Lower lobe of right lung (tissue), 2 donors: Measurements from ENCODE around the gene MAP4K2. TPM values are rescaled to one million over a fixed set of nuclear protein-coding genes. Genes with fewer than 3 reads are reported as not detected.
"Not testable (repeated sequence)": the region's sequence is repeated elsewhere in the genome, so short reads cannot be mapped to it uniquely, and the experiment has no call there.

ENCODE experiments used
- ATAC-seq, 2 donors: fragments of 200-7000 bp; cut with Tn5 transposase; one replicate each; pipeline ENCODE4 v1.9.1; 2020 to 2022; ENCODE audit warnings: mild to moderate bottlenecking in 2 of 2, moderate library complexity in 2 of 2
- DNase-seq: peaks from one replicate; pipeline ENCODE4 v3.0.0-alpha.2; 2020
- H3K27ac ChIP-seq: fragments of 200-600 bp; one replicate; pipeline ENCODE4 v1.8.0; 2022
- H3K27me3 ChIP-seq: fragments of 200-600 bp; one replicate; pipeline ENCODE4 v1.8.0; 2022; ENCODE audit warnings: low read depth
- H3K36me3 ChIP-seq: fragments of 200-600 bp; one replicate; pipeline ENCODE4 v1.8.0; 2022; ENCODE audit warnings: mild to moderate bottlenecking
- H3K4me1 ChIP-seq: fragments of 200-600 bp; one replicate; pipeline ENCODE4 v1.8.0; 2022
- H3K4me3 ChIP-seq: fragments of 200-600 bp; one replicate; pipeline ENCODE4 v1.8.0; 2022; ENCODE audit warnings: mild to moderate bottlenecking
- H3K9me3 ChIP-seq: fragments of 200-600 bp; one replicate; pipeline ENCODE4 v1.8.0; 2022
- intact Hi-C: fragments of 100-400 bp; cut with DNase I; formaldehyde crosslinking; loops from one replicate; pipeline ENCODE4 v1.11.0; 2022
- total RNA-seq: library from RNA; stranded (reverse); fragmentation: NEBNext Ultra II Directional; extraction: Animal tissue kit (Norgen Biotek cat#: 25700); gene quantifications from one replicate; pipeline ENCODE4 v1.2.1, GENCODE V29; 2021
- TF ChIP-seq, protein P1 (sequence below): fragments of 200-600 bp; IDR thresholded peaks from one replicate; pipeline ENCODE4 v1.8.0; 2022; ENCODE audit warnings: antibody characterized with exemption, mild to moderate bottlenecking
- donor health status: DM: no; HTN: yes; CAD: no; lungs with severe emphysema.

The MAP4K2 gene
- total RNA-seq, 1 donor from 2014 or later: 29.1 TPM

DNA sequence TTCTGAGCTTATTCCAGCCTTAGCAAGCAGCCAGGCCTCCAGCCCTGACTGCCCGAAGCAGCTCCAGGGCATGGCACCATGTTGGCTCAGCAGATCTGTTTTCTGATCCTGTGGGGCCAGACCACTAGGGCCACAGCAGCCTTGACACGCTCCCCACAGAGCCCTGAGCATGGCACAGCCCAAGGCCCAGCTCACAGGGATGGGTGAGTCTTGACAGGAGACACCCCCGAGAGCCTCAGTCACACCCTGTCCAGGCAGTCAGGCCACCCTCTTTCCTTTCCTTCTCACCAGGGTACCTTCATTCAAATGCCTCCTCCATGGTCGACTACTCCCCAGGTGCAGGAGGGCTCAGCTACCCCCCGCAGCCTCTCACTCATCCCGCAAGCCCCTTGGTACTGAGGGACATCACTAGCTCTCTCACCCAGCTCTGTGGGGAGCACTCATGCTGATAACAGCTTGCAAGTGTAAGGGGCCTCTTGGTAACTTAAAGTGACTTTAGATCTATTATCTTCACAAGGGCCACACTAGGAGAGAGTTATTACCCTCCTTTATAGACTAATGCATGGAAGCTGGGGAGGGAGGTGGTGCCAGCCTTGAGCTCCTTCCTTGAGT is 45.3 kb upstream of the MAP4K2 start:
- H3K27ac ChIP-seq: peak overlapping the region; percentile 48
- TF ChIP-seq, protein P1, sequence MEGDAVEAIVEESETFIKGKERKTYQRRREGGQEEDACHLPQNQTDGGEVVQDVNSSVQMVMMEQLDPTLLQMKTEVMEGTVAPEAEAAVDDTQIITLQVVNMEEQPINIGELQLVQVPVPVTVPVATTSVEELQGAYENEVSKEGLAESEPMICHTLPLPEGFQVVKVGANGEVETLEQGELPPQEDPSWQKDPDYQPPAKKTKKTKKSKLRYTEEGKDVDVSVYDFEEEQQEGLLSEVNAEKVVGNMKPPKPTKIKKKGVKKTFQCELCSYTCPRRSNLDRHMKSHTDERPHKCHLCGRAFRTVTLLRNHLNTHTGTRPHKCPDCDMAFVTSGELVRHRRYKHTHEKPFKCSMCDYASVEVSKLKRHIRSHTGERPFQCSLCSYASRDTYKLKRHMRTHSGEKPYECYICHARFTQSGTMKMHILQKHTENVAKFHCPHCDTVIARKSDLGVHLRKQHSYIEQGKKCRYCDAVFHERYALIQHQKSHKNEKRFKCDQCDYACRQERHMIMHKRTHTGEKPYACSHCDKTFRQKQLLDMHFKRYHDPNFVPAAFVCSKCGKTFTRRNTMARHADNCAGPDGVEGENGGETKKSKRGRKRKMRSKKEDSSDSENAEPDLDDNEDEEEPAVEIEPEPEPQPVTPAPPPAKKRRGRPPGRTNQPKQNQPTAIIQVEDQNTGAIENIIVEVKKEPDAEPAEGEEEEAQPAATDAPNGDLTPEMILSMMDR: no peak
- no peak for DNase-seq
- no peaks in the 10 kb centered on the region for H3K9me3 ChIP-seq
- H3K36me3 ChIP-seq: peaks cover 1% of the 10 kb centered on the region
- H3K4me1 ChIP-seq: peaks cover 78% of the 10 kb centered on the region
- no peak overlapping the region for H3K4me3 ChIP-seq
- H3K27me3 ChIP-seq: no peaks in the 10 kb centered on the region
- no peak for ATAC-seq
- intact Hi-C loops: no loop called here

DNA sequence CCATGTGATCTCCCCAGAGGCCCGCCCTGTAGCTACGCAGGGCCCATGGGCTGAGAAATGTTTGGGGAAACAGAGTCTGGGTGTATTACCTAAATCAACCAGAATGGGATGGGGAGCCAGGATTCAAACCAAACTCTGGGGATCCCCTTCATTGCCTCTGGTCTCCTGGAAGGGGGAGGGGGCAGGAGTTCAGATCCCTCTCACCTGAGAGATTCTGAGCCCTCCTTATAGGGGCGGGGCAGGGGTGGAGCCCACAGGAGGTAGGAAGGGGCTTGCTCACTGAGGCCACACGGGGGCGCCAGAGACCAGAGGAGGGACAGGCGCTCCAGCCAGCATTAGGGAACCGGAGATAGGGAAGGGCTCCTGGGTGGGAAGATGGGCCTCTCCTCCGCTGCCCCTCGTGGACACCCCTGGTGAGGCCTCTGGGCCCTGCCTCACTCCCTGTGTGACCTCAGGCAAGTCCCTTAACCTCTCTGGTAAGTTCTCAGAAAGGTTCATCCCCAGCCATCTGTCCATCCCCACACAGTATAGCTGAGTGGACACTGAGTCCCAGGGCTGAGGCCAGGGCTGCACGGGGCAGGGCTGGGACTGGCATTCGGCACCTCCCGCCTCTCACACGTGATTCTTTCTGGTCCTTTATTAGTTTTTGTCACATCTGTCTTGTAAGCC is 44.1 kb upstream of the MAP4K2 start:
- DNase-seq (peak; percentile 94), ATAC-seq (peak; percentile 76 to 82)
- TF ChIP-seq, protein P1: peak; percentile 98
- peaks cover 74% of the 10 kb centered on the region for H3K4me1 ChIP-seq
- H3K4me3 ChIP-seq: no peak overlapping the region
- no peaks in the 10 kb centered on the region for H3K27me3 ChIP-seq
- intact Hi-C loops: no loop called here
- H3K36me3 ChIP-seq: no peaks in the 10 kb centered on the region
- H3K27ac ChIP-seq: no peak overlapping the region
- no peaks in the 10 kb centered on the region for H3K9me3 ChIP-seq

GRCh38 chr11:64845776-64846129 is 42.7 kb upstream of the MAP4K2 start:
- H3K36me3 ChIP-seq, DNase-seq, intact Hi-C loops, H3K4me3 ChIP-seq, ATAC-seq, H3K9me3 ChIP-seq, H3K27me3 ChIP-seq: not testable (repeated sequence)
- H3K27ac ChIP-seq: peak overlapping the region; percentile 67
- H3K4me1 ChIP-seq: peaks cover 61% of the 10 kb centered on the region

GRCh38 chr11:64845129-64845775 is 42.2 kb upstream of the MAP4K2 start:
- Histone ChIP-seq H3K4me3 (peak overlapping the region; percentile 65), H3K36me3 (no peaks in the 10 kb centered on the region), H3K27ac (peak overlapping the region; percentile 86), H3K27me3 (no peaks in the 10 kb centered on the region), H3K4me1 (peaks cover 56% of the 10 kb centered on the region), H3K9me3 (no peaks in the 10 kb centered on the region)
- DNase-seq: no peak
- peak; percentile 1 to 4 for ATAC-seq
- TF ChIP-seq, protein P1: no peak
- intact Hi-C loops: no loop called here

DNA sequence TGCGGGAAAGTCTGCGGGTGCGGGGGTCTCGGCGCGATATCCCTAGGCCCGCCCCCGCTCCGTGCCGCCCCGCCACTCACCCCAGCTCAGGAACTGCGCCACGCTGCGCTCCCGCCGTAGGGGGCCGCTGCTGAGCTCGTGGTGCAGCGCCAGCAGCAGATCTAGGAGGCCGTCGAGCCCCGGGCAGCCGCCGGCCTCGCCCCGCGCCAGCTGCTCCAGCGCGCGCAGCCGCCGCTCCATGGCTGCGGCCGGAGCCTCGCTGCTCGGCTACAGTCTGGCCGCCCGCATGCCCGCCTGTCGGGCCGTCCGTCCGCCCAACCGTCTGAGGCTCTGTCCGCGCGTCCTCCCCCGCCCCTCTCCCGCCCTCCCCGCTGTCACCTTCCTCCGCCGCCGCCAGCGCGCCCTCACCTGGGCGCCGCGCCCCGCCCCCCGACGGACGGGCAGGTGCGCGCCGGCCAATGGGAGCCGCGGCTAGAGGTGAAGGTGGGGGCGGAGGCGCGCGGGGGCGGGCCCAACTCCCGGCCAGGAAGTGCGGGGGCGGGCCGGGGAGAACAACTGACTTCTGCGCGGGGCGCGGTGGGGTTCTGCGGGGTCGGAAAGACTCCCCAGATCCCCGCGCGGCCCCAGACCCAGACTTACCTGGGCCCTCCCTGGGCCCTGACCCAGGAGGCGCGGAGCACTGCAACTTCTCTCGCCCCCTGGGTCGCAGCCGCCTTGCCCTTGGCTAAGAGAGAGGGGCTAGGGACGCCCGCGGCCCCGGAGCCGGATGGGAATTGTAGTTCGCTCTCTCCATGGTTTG is 41.5 kb upstream of the MAP4K2 start, which contains the start of gene CDC42BPG:
TSS of gene CDC42BPG (minus strand) at position 324 of the 799 bp plus-strand sequence. CDS start at position 240, 84 bp downstream.
- Histone ChIP-seq H3K4me1 (peaks cover 48% of the 10 kb centered on the region), H3K36me3 (peaks cover 4% of the 10 kb centered on the region), H3K27ac (peak within 1 kb of the TSS; percentile 86), H3K27me3 (no peaks in the 10 kb centered on the region), H3K9me3 (no peaks in the 10 kb centered on the region), H3K4me3 (peak within 1 kb of the TSS; percentile 65)
- peak; percentile 80 to 85 for ATAC-seq
- DNase-seq: peak; percentile 89
- intact Hi-C loops: no loop called here
- TF ChIP-seq, protein P1: peak; percentile 79
